Mesendoderm (in vitro differentiated cells): ENCODE measurements around the gene LRRC45.
A peak's percentile ranks its signal among the peaks of the same experiment; 100 is the strongest.

Experiments
- DNase-seq: peaks from one replicate; pipeline ENCODE4 v3.0.0; 2013
- H2AK5ac ChIP-seq: 2 replicates; pipeline ENCODE4 v1.6.1; 2013; ENCODE audit warnings: low read length, inconsistent platforms
- H2BK120ac ChIP-seq: 2 replicates; pipeline ENCODE4 v1.6.1; 2013; ENCODE audit warnings: low read depth, mild to moderate bottlenecking, low read length, moderate library complexity, mixed read lengths
- H2BK15ac ChIP-seq: replicated peaks from 2 replicates; pipeline ENCODE4 v1.6.1; 2013; ENCODE audit warnings: low read depth, mild to moderate bottlenecking, moderate library complexity
- H2BK5ac ChIP-seq: 2 replicates; pipeline ENCODE4 v1.6.1; 2013; ENCODE audit warnings: low read length, inconsistent platforms
- H3K18ac ChIP-seq: 2 replicates; pipeline ENCODE4 v1.6.1; 2013; ENCODE audit warnings: mild to moderate bottlenecking, low read length, mixed read lengths
- H3K23ac ChIP-seq: one replicate; pipeline ENCODE4 v1.6.1; 2013; ENCODE audit warnings: low read length
- H3K27ac ChIP-seq: 2 replicates; pipeline ENCODE4 v1.5.1; 2013; ENCODE audit warnings: low read depth, mild to moderate bottlenecking, inconsistent platforms, low read length, moderate library complexity
- H3K27me3 ChIP-seq: 2 replicates; pipeline ENCODE4 v1.6.1; 2013; ENCODE audit warnings: low read length, control low read depth, mild to moderate bottlenecking, inconsistent platforms; ENCODE audit not compliant: insufficient read depth, poor library complexity
- H3K36me3 ChIP-seq: 2 replicates; pipeline ENCODE4 v1.6.1; 2013; ENCODE audit warnings: low read length, inconsistent platforms; ENCODE audit not compliant: control insufficient read depth, insufficient read depth
- H3K4ac ChIP-seq: one replicate; pipeline ENCODE4 v1.6.1; 2013; ENCODE audit warnings: low read depth, mild to moderate bottlenecking, low read length, moderate library complexity
- H3K4me1 ChIP-seq: 2 replicates; pipeline ENCODE4 v1.6.1; 2013; ENCODE audit warnings: low read depth, low read length, inconsistent platforms; ENCODE audit not compliant: control insufficient read depth
- H3K4me2 ChIP-seq: 2 replicates; pipeline ENCODE4 v1.6.1; 2013; ENCODE audit warnings: low read length
- H3K4me3 ChIP-seq: 2 replicates; pipeline ENCODE4 v1.5.1; 2013; ENCODE audit warnings: mild to moderate bottlenecking, low read length
- H3K56ac ChIP-seq: one replicate; pipeline ENCODE4 v1.6.1; 2013; ENCODE audit warnings: low read length
- H3K79me1 ChIP-seq: 2 replicates; pipeline ENCODE4 v1.6.1; 2013; ENCODE audit warnings: low read length, inconsistent platforms
- H3K79me2 ChIP-seq: 2 replicates; pipeline ENCODE4 v1.6.1; 2013; ENCODE audit warnings: mild to moderate bottlenecking, low read length; ENCODE audit not compliant: control insufficient read depth, insufficient read depth
- H3K9ac ChIP-seq: 2 replicates; pipeline ENCODE4 v1.6.1; 2013; ENCODE audit warnings: low read length, inconsistent platforms
- H4K5ac ChIP-seq: one replicate; pipeline ENCODE4 v1.6.1; 2013; ENCODE audit warnings: low read length
- H4K8ac ChIP-seq: one replicate; pipeline ENCODE4 v1.6.1; 2013; ENCODE audit warnings: low read depth, mild to moderate bottlenecking, control low read depth, low read length, moderate library complexity
- WGBS: extraction: QIAGEN DNeasy Blood & Tissue Kit; methylation state at CpG from one replicate; pipeline ENCODE4 v1.1.7; 2013; ENCODE audit warnings: low lambda C conversion rate, missing lambda C conversion rate; ENCODE audit not compliant: insufficient coverage; ENCODE audit errors: extremely low coverage; 5-methylcytosine and 5-hydroxymethylcytosine counted together

LRRC45 gene

DNA sequence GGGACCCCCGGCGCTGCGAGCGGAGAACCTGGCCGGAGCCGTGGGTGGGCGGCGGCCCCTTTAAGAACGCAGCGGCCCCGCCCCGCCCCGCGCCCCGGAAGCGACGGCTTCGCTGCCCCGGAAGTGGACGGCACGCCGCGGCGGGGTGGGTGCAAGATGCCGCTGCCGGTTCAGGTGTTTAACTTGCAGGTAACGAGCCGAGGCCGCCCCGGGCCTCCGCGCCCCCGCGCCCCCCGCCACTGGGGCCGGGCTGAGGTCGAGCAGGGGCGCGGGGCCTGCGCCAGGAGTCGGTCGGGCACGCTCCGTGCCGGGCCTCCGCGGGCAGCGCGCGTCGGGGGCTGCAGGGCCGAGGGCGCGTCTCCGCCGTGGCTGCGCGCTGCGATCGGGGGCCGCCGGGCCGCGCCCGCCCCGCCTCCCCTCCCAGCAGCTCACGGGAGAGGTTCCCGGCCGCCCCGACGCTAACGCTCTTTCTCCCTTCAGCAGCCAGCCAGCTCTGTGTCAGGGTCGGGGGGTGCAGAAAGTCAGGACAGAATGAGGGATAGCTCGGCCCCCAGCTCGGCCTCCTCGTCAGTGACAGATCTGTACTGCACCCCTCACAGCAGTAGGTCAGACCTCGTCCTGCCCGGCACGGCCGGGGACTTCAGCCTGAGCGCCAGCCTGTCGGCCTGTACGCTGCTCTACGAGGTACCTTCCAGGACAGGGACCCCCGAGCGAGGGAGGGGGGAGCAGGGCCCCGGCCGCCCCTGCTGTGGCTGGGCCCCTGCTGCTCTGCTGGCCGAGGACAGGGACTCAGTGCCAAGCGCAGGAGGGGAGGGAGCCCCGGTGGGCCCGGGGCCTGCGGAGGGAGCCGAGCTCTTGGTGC is 28.9 kb downstream of the LRRC45 start, which contains the start of the genes GPS1 and RFNG:
Gene GPS1, plus strand, starts transcription at position 123 of the 862 bp plus-strand sequence. Its CDS starts 34 bp downstream, at position 157.
Gene RFNG, minus strand, starts transcription at position 36 of the 862 bp plus-strand sequence. CDS start 45 bp downstream, outside the sequence.
- H4K5ac ChIP-seq, result no peak within 1 kb of the TSS
- H3K4ac ChIP-seq, result no peak within 1 kb of the TSS
- H3K27ac ChIP-seq, result no peak within 1 kb of the TSS
- no peaks in the 10 kb centered on the region for H3K27me3 ChIP-seq
- no CpG with 5 or more reads among the region's 94 CpGs for WGBS
- H3K9ac ChIP-seq, result peak within 1 kb of the TSS; percentile 84
- H2AK5ac ChIP-seq, result peak within 1 kb of the TSS; percentile 82
- peak within 1 kb of the TSS; percentile 89 for H3K23ac ChIP-seq
- H2BK120ac ChIP-seq, result no peak within 1 kb of the TSS
- no peak within 1 kb of the TSS for H2BK15ac ChIP-seq
- DNase-seq, result peak; percentile 53
- peaks cover 3% of the 10 kb centered on the region for H3K79me1 ChIP-seq
- H3K36me3 ChIP-seq, result peaks cover 7% of the 10 kb centered on the region
- no peak within 1 kb of the TSS for H4K8ac ChIP-seq
- no peak within 1 kb of the TSS for H2BK5ac ChIP-seq
- H3K18ac ChIP-seq, result no peak within 1 kb of the TSS
- H3K4me2 ChIP-seq, result peak within 1 kb of the TSS; percentile 67
- H3K4me1 ChIP-seq, result no peaks in the 10 kb centered on the region
- peaks cover 7% of the 10 kb centered on the region for H3K79me2 ChIP-seq
- H3K56ac ChIP-seq, result peak within 1 kb of the TSS; percentile 91
- H3K4me3 ChIP-seq, result peak within 1 kb of the TSS; percentile 87

DNA sequence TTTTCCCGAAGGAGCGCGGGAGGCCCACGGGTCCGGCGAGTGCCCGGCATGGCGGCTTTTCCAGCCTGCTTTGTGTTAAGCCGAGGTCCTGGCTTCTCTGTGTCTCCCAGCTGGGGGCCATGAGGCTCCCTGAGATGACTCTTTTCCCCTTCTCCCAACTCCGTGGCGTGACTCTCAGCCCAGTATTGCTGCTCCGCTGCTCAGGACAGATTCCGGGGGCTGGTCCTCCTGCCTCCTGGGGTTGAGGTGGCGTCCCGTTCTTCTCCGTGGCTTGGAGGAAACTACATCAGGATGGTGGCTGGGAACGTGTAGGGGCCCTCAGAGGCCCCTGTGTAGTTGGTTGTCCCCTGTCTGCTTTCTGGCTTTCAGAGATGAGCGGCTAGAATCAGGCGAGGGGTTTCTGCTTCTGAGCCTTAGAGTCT is 29.5 kb downstream of the LRRC45 start:
- no peak overlapping the region for H3K18ac ChIP-seq
- H3K56ac ChIP-seq, result peak overlapping the region; percentile 91
- peak overlapping the region; percentile 84 for H3K9ac ChIP-seq
- no peak overlapping the region for H2AK5ac ChIP-seq
- peaks cover 6% of the 10 kb centered on the region for H3K36me3 ChIP-seq
- H2BK15ac ChIP-seq, result no peak overlapping the region
- H3K27me3 ChIP-seq, result no peaks in the 10 kb centered on the region
- no CpG with 5 or more reads among the region's 19 CpGs for WGBS
- H3K79me1 ChIP-seq, result peaks cover 3% of the 10 kb centered on the region
- H4K8ac ChIP-seq, result no peak overlapping the region
- no peak overlapping the region for H4K5ac ChIP-seq
- H2BK5ac ChIP-seq, result no peak overlapping the region
- peaks cover 7% of the 10 kb centered on the region for H3K79me2 ChIP-seq
- no peaks in the 10 kb centered on the region for H3K4me1 ChIP-seq
- no peak overlapping the region for H3K23ac ChIP-seq
- peak overlapping the region; percentile 67 for H3K4me2 ChIP-seq
- peak overlapping the region; percentile 87 for H3K4me3 ChIP-seq
- no peak overlapping the region for H3K4ac ChIP-seq
- DNase-seq, result no peak
- H2BK120ac ChIP-seq, result no peak overlapping the region
- H3K27ac ChIP-seq, result no peak overlapping the region

DNA sequence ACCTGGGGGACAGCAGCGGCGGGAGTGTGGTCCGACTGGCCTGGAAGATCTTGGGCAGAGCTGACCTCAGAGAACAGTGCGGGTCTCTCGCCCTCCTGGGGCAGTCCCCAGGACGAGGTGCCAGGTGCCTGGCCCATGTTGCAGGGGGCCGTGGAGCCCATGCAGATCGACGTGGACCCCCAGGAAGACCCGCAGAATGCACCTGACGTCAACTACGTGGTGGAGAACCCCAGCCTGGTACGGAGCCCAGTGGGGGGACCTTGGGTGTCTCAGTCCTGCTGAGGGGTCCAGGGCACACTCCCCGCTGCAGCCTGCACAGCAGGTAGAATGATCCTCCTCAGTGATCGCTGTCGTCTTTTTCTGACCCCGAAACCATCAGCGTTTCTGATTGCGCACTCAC is 30.0 kb downstream of the LRRC45 start:
- Histone ChIP-seq H2AK5ac (no peak overlapping the region), H2BK5ac (no peak overlapping the region), H3K27me3 (no peaks in the 10 kb centered on the region), H3K36me3 (peaks cover 6% of the 10 kb centered on the region), H4K5ac (no peak overlapping the region), H3K79me1 (peaks cover 3% of the 10 kb centered on the region), H3K4me1 (no peaks in the 10 kb centered on the region), H3K4me3 (no peak overlapping the region), H2BK15ac (no peak overlapping the region), H3K23ac (no peak overlapping the region), H3K79me2 (peaks cover 7% of the 10 kb centered on the region), H2BK120ac (no peak overlapping the region), H3K56ac (no peak overlapping the region), H3K9ac (no peak overlapping the region), H4K8ac (no peak overlapping the region), H3K4ac (no peak overlapping the region), H3K18ac (no peak overlapping the region), H3K27ac (no peak overlapping the region), H3K4me2 (no peak overlapping the region)
- no peak for DNase-seq
- WGBS, result no CpG with 5 or more reads among the region's 19 CpGs

DNA sequence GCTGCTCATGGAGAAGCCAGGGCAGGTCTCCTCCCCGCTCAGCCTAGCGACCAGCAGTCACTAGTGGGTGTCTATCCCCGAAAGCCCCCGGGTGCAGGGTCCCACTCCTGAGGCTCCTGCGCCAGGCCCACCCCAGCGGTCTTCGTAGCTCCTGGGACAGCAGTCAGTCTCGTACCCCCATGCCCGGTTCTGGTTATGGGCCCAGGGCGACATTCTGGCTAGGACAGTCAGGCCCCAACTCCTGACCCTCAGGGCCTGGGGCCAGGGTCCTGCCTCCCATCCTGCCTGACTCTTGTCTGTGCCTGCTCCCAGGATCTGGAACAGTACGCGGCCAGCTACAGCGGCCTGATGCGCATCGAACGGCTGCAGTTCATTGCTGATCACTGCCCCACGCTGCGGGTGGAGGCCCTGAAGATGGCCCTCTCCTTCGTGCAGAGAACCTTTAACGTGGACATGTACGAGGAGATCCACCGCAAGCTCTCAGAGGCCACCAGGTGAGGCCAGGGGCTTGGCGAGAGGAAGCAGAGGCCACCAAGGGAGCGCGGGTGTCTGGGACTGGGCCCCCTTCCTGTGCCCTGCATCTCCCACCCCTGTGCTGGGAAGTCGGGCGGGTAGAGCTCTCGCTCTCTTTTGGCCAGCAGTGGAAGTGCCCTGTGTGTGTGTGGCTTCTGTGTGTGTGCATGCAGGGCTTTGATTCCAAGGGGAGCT is 30.6 kb downstream of the LRRC45 start:
- Histone ChIP-seq H3K4me3 (no peak overlapping the region), H3K27me3 (no peaks in the 10 kb centered on the region), H2AK5ac (no peak overlapping the region), H3K4ac (no peak overlapping the region), H3K23ac (no peak overlapping the region), H3K79me2 (peaks cover 7% of the 10 kb centered on the region), H3K36me3 (peaks cover 6% of the 10 kb centered on the region), H3K18ac (no peak overlapping the region), H3K27ac (no peak overlapping the region), H2BK15ac (no peak overlapping the region), H2BK5ac (no peak overlapping the region), H4K5ac (no peak overlapping the region), H3K9ac (no peak overlapping the region), H2BK120ac (no peak overlapping the region), H4K8ac (no peak overlapping the region), H3K56ac (no peak overlapping the region), H3K79me1 (peaks cover 3% of the 10 kb centered on the region), H3K4me1 (no peaks in the 10 kb centered on the region), H3K4me2 (no peak overlapping the region)
- WGBS, result no CpG with 5 or more reads among the region's 28 CpGs
- DNase-seq, result no peak

DNA sequence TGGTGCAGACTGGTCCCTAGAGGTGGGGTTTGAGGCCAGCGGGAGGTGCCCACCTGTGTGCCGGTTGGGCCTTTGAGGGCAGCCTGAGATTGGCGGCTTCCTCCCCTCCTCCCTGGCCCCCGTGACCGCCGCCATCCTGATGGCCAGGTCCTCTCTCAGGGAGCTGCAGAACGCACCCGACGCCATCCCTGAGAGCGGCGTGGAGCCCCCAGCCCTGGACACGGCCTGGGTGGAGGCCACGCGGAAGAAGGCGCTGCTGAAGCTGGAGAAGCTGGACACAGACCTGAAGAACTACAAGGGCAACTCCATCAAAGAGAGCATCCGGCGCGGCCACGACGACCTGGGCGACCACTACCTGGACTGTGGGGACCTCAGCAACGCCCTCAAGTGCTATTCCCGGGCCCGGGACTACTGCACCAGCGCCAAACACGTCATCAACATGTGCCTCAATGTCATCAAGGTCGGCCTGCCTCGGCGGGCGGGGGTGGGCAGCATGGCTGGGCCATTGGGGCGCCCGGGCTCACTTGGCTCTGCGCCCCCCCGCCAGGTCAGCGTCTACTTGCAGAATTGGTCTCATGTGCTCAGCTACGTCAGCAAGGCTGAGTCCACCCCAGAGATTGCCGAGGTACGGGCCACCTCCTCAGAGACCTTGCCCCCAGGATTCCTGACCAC is 31.4 kb downstream of the LRRC45 start:
- Histone ChIP-seq H3K4me3 (no peak overlapping the region), H2BK5ac (no peak overlapping the region)
- no CpG with 5 or more reads among the region's 38 CpGs for WGBS

More for the DNA sequence above, 31.4 kb downstream of the LRRC45 start:
- H3K27me3 ChIP-seq, result no peaks in the 10 kb centered on the region
- H3K36me3 ChIP-seq, result peaks cover 6% of the 10 kb centered on the region
- no peak for DNase-seq
- peaks cover 7% of the 10 kb centered on the region for H3K79me2 ChIP-seq
- no peak overlapping the region for H3K4me2 ChIP-seq
- no peak overlapping the region for H2AK5ac ChIP-seq
- no peak overlapping the region for H3K23ac ChIP-seq
- H2BK15ac ChIP-seq, result no peak overlapping the region
- no peaks in the 10 kb centered on the region for H3K4me1 ChIP-seq
- H4K8ac ChIP-seq, result no peak overlapping the region
- H3K79me1 ChIP-seq, result peaks cover 3% of the 10 kb centered on the region
- no peak overlapping the region for H2BK120ac ChIP-seq
- H4K5ac ChIP-seq, result no peak overlapping the region
- H3K4ac ChIP-seq, result no peak overlapping the region
- no peak overlapping the region for H3K18ac ChIP-seq
- H3K27ac ChIP-seq, result no peak overlapping the region
- no peak overlapping the region for H3K56ac ChIP-seq
- H3K9ac ChIP-seq, result no peak overlapping the region
